SK-N-SH treated with all-trans-retinoic acid at 6 μM for 48 hours (cell line): ENCODE results near the gene UST.

Source experiments
- ARNTL ChIP-seq: fragments of 450-650 bp; formaldehyde crosslinking; IDR thresholded peaks from 2 replicates; pipeline ENCODE4 v1.5.0; 2020; ENCODE audit warnings: low read depth, mild to moderate bottlenecking, moderate library complexity, borderline replicate concordance
- BACH2 ChIP-seq: fragments of 250-450 bp; sonication (Bioruptor Pico); IDR thresholded peaks from 2 replicates; pipeline ENCODE4 v1.9.0; 2021; ENCODE audit warnings: mild to moderate bottlenecking, borderline replicate concordance
- CREB5 ChIP-seq: fragments of 250-450 bp; sonication (Bioruptor Pico); IDR thresholded peaks from 2 replicates; pipeline ENCODE4 v1.5.1; 2020; ENCODE audit warnings: low read depth, mild to moderate bottlenecking, moderate library complexity
- ISL1 ChIP-seq: fragments of 250-450 bp; sonication (Bioruptor Pico); IDR thresholded peaks from 2 replicates; pipeline ENCODE4 v2.1.2; 2022; ENCODE audit warnings: mild to moderate bottlenecking, moderate library complexity
- PPARA ChIP-seq: fragments of 250-450 bp; sonication (Bioruptor Pico); IDR thresholded peaks from 2 replicates; pipeline ENCODE4 v1.5.0; 2020; ENCODE audit warnings: mild to moderate bottlenecking, borderline replicate concordance
- RARB ChIP-seq: fragments of 250-450 bp; sonication (Bioruptor Pico); IDR thresholded peaks from 2 replicates; pipeline ENCODE4 v1.8.0; 2021; ENCODE audit warnings: mild to moderate bottlenecking, moderate library complexity
- SNAI2 ChIP-seq: fragments of 250-450 bp; sonication (Bioruptor Pico); IDR thresholded peaks from 2 replicates; pipeline ENCODE4 v1.5.0; 2020; ENCODE audit warnings: mild to moderate bottlenecking, moderate library complexity
- TSHZ2 ChIP-seq: fragments of 250-450 bp; sonication (Bioruptor Pico); IDR thresholded peaks from 2 replicates; pipeline ENCODE4 v1.5.0; 2020; ENCODE audit warnings: mild to moderate bottlenecking, moderate library complexity
- ZFP3 ChIP-seq: fragments of 250-450 bp; sonication (Bioruptor Pico); IDR thresholded peaks from 2 replicates; pipeline ENCODE4 v1.5.0; 2020; ENCODE audit warnings: mild to moderate bottlenecking, moderate library complexity
- ZNF70 ChIP-seq: fragments of 450-650 bp; formaldehyde crosslinking; IDR thresholded peaks from 2 replicates; pipeline ENCODE4 v1.5.0; 2020; ENCODE audit warnings: mild to moderate bottlenecking, moderate library complexity
- ZNF8 ChIP-seq: fragments of 450-650 bp; formaldehyde crosslinking; IDR thresholded peaks from 2 replicates; pipeline ENCODE4 v1.5.0; 2020; ENCODE audit warnings: mild to moderate bottlenecking, moderate library complexity
- TF ChIP-seq, protein P1 (sequence below): fragments of 250-450 bp; sonication (Bioruptor Pico); IDR thresholded peaks from 2 replicates; pipeline ENCODE4 v1.8.0; 2020; ENCODE audit warnings: mild to moderate bottlenecking, moderate library complexity, borderline replicate concordance
- TF ChIP-seq, protein P2 (sequence below): fragments of 250-450 bp; sonication (Bioruptor Pico); IDR thresholded peaks from 2 replicates; pipeline ENCODE4 v1.8.0; 2021; ENCODE audit warnings: low read depth, mild to moderate bottlenecking, moderate library complexity, borderline replicate concordance

DNA sequence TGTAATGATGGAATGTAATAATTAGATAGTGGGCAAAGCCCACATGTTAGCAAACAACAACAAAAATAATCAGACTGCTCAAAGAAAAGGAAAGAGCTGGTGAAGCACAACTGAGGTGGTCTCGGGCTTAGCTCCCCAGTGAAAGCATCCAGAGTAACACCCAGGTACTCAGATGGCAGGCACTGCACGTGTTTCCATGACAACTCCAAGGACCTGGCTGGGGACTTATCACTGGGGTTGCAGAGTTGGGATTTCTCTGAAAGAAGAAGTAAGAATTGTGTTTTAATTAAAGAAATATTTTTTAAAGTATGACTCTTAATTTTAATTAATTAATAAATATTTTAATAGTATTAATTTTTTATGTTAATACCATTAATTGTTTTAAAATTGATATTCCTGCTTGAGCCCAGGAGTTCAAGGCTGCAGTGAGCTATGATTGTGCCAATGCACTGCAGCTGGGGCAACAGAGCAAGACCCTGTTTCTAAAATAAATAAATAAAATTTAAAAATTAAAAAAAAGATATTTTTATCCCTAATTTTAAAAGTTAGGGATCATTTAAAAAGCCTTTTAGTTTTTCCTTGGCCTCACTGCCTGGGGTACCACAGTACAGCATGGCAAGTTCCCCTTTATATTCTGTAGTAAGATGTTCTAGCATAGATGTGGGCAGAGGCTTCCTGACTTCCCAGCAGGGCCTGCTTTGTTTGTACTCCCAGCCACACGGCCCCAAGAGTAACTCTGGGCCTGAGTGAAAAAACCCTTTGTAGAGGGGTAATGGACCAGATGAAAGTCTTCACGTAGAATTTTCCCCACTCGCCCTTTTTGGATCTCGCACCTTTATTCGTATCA is 42.2 kb upstream of the UST start:
- TF ChIP-seq ZNF8 (CRISPR knock-in tag) (no peak), TSHZ2 (CRISPR knock-in tag) (no peak), ZFP3 (CRISPR knock-in tag) (no peak), CREB5 (CRISPR knock-in tag) (no peak), RARB (CRISPR knock-in tag) (no peak), ARNTL (CRISPR knock-in tag) (no peak), SNAI2 (CRISPR knock-in tag) (no peak), ZNF70 (CRISPR knock-in tag) (no peak), BACH2 (no peak), PPARA (no peak), ISL1 (CRISPR knock-in tag) (no peak)
- TF ChIP-seq, protein P1, sequence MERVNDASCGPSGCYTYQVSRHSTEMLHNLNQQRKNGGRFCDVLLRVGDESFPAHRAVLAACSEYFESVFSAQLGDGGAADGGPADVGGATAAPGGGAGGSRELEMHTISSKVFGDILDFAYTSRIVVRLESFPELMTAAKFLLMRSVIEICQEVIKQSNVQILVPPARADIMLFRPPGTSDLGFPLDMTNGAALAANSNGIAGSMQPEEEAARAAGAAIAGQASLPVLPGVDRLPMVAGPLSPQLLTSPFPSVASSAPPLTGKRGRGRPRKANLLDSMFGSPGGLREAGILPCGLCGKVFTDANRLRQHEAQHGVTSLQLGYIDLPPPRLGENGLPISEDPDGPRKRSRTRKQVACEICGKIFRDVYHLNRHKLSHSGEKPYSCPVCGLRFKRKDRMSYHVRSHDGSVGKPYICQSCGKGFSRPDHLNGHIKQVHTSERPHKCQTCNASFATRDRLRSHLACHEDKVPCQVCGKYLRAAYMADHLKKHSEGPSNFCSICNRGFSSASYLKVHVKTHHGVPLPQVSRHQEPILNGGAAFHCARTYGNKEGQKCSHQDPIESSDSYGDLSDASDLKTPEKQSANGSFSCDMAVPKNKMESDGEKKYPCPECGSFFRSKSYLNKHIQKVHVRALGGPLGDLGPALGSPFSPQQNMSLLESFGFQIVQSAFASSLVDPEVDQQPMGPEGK (CRISPR knock-in tag), result no peak
- TF ChIP-seq, protein P2, sequence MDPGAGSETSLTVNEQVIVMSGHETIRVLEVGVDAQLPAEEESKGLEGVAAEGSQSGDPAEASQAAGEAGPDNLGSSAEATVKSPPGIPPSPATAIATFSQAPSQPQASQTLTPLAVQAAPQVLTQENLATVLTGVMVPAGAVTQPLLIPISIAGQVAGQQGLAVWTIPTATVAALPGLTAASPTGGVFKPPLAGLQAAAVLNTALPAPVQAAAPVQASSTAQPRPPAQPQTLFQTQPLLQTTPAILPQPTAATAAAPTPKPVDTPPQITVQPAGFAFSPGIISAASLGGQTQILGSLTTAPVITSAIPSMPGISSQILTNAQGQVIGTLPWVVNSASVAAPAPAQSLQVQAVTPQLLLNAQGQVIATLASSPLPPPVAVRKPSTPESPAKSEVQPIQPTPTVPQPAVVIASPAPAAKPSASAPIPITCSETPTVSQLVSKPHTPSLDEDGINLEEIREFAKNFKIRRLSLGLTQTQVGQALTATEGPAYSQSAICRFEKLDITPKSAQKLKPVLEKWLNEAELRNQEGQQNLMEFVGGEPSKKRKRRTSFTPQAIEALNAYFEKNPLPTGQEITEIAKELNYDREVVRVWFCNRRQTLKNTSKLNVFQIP (CRISPR knock-in tag), result no peak
